ENCODE data around the gene KNDC1.

Gene KNDC1

GRCh38 chr10:133237588-133238465 lies 77.8 kb downstream of the KNDC1 start, which contains the start of gene VENTX:
Gene VENTX (plus strand): TSS chr10:133237855. CDS start chr10:133237915, 60 bp downstream.
- no peak for DNase-seq (ENCODE audit: low read depth in 1 of 2, low spot score in 1 of 2)

- DNase-seq (ENCODE audit: low read depth in 1 of 2, low spot score in 1 of 2), result no peak
Measured at GRCh38 chr10:133238466-133238804, 78.4 kb downstream of the KNDC1 start.

GRCh38 chr10:133239990-133240389 lies 80.0 kb downstream of the KNDC1 start:
- DNase-seq (ENCODE audit: low read depth in 1 of 2, low spot score in 1 of 2), result no peak

- DNase-seq (ENCODE audit: low read depth in 1 of 2, low spot score in 1 of 2), result no peak
Measured at GRCh38 chr10:133241501-133242205, 81.6 kb downstream of the KNDC1 start.

- DNase-seq (ENCODE audit: low read depth in 1 of 2, low spot score in 1 of 2), result no peak
Measured at GRCh38 chr10:133242611-133243356, 82.8 kb downstream of the KNDC1 start.

- no peak for DNase-seq (ENCODE audit: low read depth in 1 of 2, low spot score in 1 of 2)
Measured at GRCh38 chr10:133243593-133243992, 83.6 kb downstream of the KNDC1 start.

- no peak for DNase-seq (ENCODE audit: low read depth in 1 of 2, low spot score in 1 of 2)
Measured at GRCh38 chr10:133245439-133246235, 85.6 kb downstream of the KNDC1 start.

- no peak for DNase-seq (ENCODE audit: low read depth in 1 of 2, low spot score in 1 of 2)
Measured at GRCh38 chr10:133246236-133246626, 86.2 kb downstream of the KNDC1 start.

GRCh38 chr10:133247681-133248333 lies 87.8 kb downstream of the KNDC1 start:
- no peak for DNase-seq (ENCODE audit: low read depth in 1 of 2, low spot score in 1 of 2)

GRCh38 chr10:133248334-133248715 lies 88.3 kb downstream of the KNDC1 start:
- no peak for DNase-seq (ENCODE audit: low read depth in 1 of 2, low spot score in 1 of 2)

GRCh38 chr10:133249094-133249780 lies 89.2 kb downstream of the KNDC1 start:
- no peak for DNase-seq (ENCODE audit: low read depth in 1 of 2, low spot score in 1 of 2)

- DNase-seq (ENCODE audit: low read depth in 1 of 2, low spot score in 1 of 2), result no peak
Measured at GRCh38 chr10:133249975-133250754, 90.1 kb downstream of the KNDC1 start.

- DNase-seq (ENCODE audit: low read depth in 1 of 2, low spot score in 1 of 2), result no peak
Measured at GRCh38 chr10:133251388-133252222, 91.6 kb downstream of the KNDC1 start.

GRCh38 chr10:133252223-133252552 lies 92.2 kb downstream of the KNDC1 start:
- no peak for DNase-seq (ENCODE audit: low read depth in 1 of 2, low spot score in 1 of 2)

- no peak for DNase-seq (ENCODE audit: low read depth in 1 of 2, low spot score in 1 of 2)
Measured at GRCh38 chr10:133253361-133253955, 93.4 kb downstream of the KNDC1 start.

GRCh38 chr10:133254421-133255120 lies 94.6 kb downstream of the KNDC1 start:
- DNase-seq (ENCODE audit: low read depth in 1 of 2, low spot score in 1 of 2), result no peak

- no peak for DNase-seq (ENCODE audit: low read depth in 1 of 2, low spot score in 1 of 2)
Measured at GRCh38 chr10:133255323-133255722, 95.3 kb downstream of the KNDC1 start.
